ENCODE measurements around the gene NT5C1B.

Gene NT5C1B

GRCh38 chr2:18546567-18546966 lies 42.8 kb downstream of the NT5C1B start:
- H3K27ac ChIP-seq (replicated peaks) = no peak overlapping the region
- DNase-seq (ENCODE audit: low read depth in 1 of 2, low spot score in 1 of 2) = no peak
- no peak overlapping the region for H3K4me3 ChIP-seq (replicated peaks; ENCODE audit: insufficient read depth, low read length)
- TF ChIP-seq CTCF (IDR thresholded peaks at IDR 0.05; ENCODE audit: insufficient read depth, low read length) (no peak), GABPA (IDR thresholded peaks at IDR 0.05; ENCODE audit: low read depth) (no peak), SPI1 (IDR thresholded peaks at IDR 0.05; ENCODE audit: borderline replicate concordance, low read depth) (no peak), REST (IDR thresholded peaks at IDR 0.05; ENCODE audit: insufficient replicate concordance, low read depth) (no peak), POLR2AphosphoS5 (IDR thresholded peaks at IDR 0.05; ENCODE audit: low read depth) (no peak)
- H3K27me3 ChIP-seq (ENCODE audit: insufficient read depth, poor library complexity, severe bottlenecking) = no peaks in the 10 kb centered on the region

GRCh38 chr2:18545384-18545783 lies 44.0 kb downstream of the NT5C1B start:
- H3K4me3 ChIP-seq (replicated peaks; ENCODE audit: insufficient read depth, low read length) = no peak overlapping the region
- no peak overlapping the region for H3K27ac ChIP-seq (replicated peaks)
- DNase-seq (ENCODE audit: low read depth in 1 of 2, low spot score in 1 of 2) = no peak
- TF ChIP-seq REST (IDR thresholded peaks at IDR 0.05; ENCODE audit: insufficient replicate concordance, low read depth) = no peak
- TF ChIP-seq CTCF (IDR thresholded peaks at IDR 0.05; ENCODE audit: insufficient read depth, low read length) = no peak
- no peak for TF ChIP-seq SPI1 (IDR thresholded peaks at IDR 0.05; ENCODE audit: borderline replicate concordance, low read depth)
- TF ChIP-seq POLR2AphosphoS5 (IDR thresholded peaks at IDR 0.05; ENCODE audit: low read depth) = no peak
- no peak for TF ChIP-seq GABPA (IDR thresholded peaks at IDR 0.05; ENCODE audit: low read depth)
- no peaks in the 10 kb centered on the region for H3K27me3 ChIP-seq (ENCODE audit: insufficient read depth, poor library complexity, severe bottlenecking)

GRCh38 chr2:18544171-18544570 lies 45.2 kb downstream of the NT5C1B start:
- no peaks in the 10 kb centered on the region for H3K27me3 ChIP-seq (ENCODE audit: insufficient read depth, poor library complexity, severe bottlenecking)
- H3K4me3 ChIP-seq (replicated peaks; ENCODE audit: insufficient read depth, low read length) = no peak overlapping the region
- TF ChIP-seq POLR2AphosphoS5 (IDR thresholded peaks at IDR 0.05; ENCODE audit: low read depth) = no peak
- no peak for TF ChIP-seq SPI1 (IDR thresholded peaks at IDR 0.05; ENCODE audit: borderline replicate concordance, low read depth)
- TF ChIP-seq CTCF (IDR thresholded peaks at IDR 0.05; ENCODE audit: insufficient read depth, low read length) = no peak
- TF ChIP-seq REST (IDR thresholded peaks at IDR 0.05; ENCODE audit: insufficient replicate concordance, low read depth) = no peak
- no peak for TF ChIP-seq GABPA (IDR thresholded peaks at IDR 0.05; ENCODE audit: low read depth)
- no peak overlapping the region for H3K27ac ChIP-seq (replicated peaks)
- no peak for DNase-seq (ENCODE audit: low read depth in 1 of 2, low spot score in 1 of 2)
